Ishikawa (cell line): ENCODE data around the gene YWHAE.
A peak's percentile ranks its signal among the peaks of the same experiment; 100 is the strongest.

Experiments used
- CEBPB ChIP-seq: IDR thresholded peaks from 2 replicates; pipeline ENCODE4 v1.6.1; 2012
- CREB1 ChIP-seq: IDR thresholded peaks from 2 replicates; pipeline ENCODE4 v1.6.1; 2012; ENCODE audit warnings: low read depth
- EGR1 ChIP-seq: IDR thresholded peaks from 2 replicates; pipeline ENCODE4 v1.6.1; 2012
- EP300 ChIP-seq: IDR thresholded peaks from 2 replicates; pipeline ENCODE4 v1.6.1; 2012; ENCODE audit warnings: borderline replicate concordance
- FOXM1 ChIP-seq: IDR thresholded peaks from 2 replicates; pipeline ENCODE4 v1.6.1; 2012; ENCODE audit warnings: low read depth, borderline replicate concordance
- NFIC ChIP-seq: IDR thresholded peaks from 2 replicates; pipeline ENCODE4 v1.6.1; 2012
- RAD21 ChIP-seq: IDR thresholded peaks from 2 replicates; pipeline ENCODE4 v1.6.1; 2012; ENCODE audit warnings: low read depth
- TAF1 ChIP-seq: IDR thresholded peaks from 2 replicates; pipeline ENCODE4 v1.6.1; 2012; ENCODE audit warnings: low read depth, mild to moderate bottlenecking
- TCF12 ChIP-seq: IDR thresholded peaks from 2 replicates; pipeline ENCODE4 v1.6.1; 2012; ENCODE audit warnings: low read depth
- TEAD4 ChIP-seq: IDR thresholded peaks from 2 replicates; pipeline ENCODE4 v1.6.1; 2012
- YY1 ChIP-seq: IDR thresholded peaks from 2 replicates; pipeline ENCODE4 v1.6.1; 2012; ENCODE audit warnings: low read depth
- ZBTB7A ChIP-seq: IDR thresholded peaks from 2 replicates; pipeline ENCODE4 v1.6.1; 2012; ENCODE audit warnings: low read depth
- TF ChIP-seq, protein P1 (sequence below): IDR thresholded peaks from 2 replicates; pipeline ENCODE4 v1.6.1; 2012; ENCODE audit warnings: low read depth, mild to moderate bottlenecking
- TF ChIP-seq, protein P2 (sequence below): IDR thresholded peaks from 2 replicates; pipeline ENCODE4 v1.6.1; 2012
- TF ChIP-seq, protein P3 (sequence below): IDR thresholded peaks from 2 replicates; pipeline ENCODE4 v1.6.1; 2012

The YWHAE gene

DNA sequence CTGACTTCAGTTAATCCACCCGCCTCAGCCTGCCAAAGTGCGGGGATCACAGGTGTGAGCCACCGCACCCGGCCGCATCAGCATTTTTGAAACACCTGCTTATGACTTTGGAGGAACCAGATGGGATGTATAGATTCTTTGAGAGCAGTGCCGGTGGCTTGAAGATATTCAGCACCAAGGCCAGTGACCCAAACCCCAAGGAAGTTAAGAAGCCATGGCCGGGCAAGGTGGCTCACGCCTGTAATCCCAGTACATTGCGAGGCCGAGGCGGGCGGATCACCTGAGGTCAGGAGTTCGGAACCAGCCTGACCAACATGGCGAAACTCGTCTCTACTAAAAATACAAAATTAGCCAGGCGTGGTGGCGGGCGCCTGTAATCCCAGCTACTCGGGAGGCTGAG, 76.7 kb downstream of the YWHAE start:
- TF ChIP-seq, protein P1, sequence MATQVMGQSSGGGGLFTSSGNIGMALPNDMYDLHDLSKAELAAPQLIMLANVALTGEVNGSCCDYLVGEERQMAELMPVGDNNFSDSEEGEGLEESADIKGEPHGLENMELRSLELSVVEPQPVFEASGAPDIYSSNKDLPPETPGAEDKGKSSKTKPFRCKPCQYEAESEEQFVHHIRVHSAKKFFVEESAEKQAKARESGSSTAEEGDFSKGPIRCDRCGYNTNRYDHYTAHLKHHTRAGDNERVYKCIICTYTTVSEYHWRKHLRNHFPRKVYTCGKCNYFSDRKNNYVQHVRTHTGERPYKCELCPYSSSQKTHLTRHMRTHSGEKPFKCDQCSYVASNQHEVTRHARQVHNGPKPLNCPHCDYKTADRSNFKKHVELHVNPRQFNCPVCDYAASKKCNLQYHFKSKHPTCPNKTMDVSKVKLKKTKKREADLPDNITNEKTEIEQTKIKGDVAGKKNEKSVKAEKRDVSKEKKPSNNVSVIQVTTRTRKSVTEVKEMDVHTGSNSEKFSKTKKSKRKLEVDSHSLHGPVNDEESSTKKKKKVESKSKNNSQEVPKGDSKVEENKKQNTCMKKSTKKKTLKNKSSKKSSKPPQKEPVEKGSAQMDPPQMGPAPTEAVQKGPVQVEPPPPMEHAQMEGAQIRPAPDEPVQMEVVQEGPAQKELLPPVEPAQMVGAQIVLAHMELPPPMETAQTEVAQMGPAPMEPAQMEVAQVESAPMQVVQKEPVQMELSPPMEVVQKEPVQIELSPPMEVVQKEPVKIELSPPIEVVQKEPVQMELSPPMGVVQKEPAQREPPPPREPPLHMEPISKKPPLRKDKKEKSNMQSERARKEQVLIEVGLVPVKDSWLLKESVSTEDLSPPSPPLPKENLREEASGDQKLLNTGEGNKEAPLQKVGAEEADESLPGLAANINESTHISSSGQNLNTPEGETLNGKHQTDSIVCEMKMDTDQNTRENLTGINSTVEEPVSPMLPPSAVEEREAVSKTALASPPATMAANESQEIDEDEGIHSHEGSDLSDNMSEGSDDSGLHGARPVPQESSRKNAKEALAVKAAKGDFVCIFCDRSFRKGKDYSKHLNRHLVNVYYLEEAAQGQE, result peak; percentile 90
- TF ChIP-seq YY1 (0 out of 2 replicates have a peak, but pooled peaks have one; percentile 29), RAD21 (no peak), NFIC (no peak)

DNA sequence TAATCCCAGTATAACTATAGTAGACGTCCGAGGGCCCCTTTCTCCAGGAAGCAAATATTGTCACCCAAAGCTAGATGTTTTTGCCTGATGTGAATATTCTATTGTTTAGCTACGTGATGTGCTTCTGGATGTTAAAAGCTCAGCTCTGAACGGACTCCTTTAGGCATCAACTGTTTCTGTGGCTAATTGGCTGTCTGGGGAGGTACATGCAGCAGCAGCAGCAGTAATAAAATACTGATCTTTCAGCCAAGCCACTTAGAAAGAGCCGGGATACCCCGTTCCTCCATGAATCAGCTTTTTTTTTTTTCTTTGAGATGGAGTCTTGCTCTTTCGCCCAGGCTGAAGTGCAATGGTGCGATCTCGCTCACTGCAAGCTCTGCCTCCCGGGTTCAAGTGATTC, 77.5 kb downstream of the YWHAE start:
- no peak for TF ChIP-seq CEBPB
- TF ChIP-seq RAD21, result no peak
- TF ChIP-seq FOXM1, result no peak
- TF ChIP-seq, protein P1, result no peak
- TF ChIP-seq, protein P2, sequence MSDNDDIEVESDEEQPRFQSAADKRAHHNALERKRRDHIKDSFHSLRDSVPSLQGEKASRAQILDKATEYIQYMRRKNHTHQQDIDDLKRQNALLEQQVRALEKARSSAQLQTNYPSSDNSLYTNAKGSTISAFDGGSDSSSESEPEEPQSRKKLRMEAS, result no peak
- no peak for TF ChIP-seq TCF12
- TF ChIP-seq NFIC, result no peak
- no peak for TF ChIP-seq TEAD4

DNA sequence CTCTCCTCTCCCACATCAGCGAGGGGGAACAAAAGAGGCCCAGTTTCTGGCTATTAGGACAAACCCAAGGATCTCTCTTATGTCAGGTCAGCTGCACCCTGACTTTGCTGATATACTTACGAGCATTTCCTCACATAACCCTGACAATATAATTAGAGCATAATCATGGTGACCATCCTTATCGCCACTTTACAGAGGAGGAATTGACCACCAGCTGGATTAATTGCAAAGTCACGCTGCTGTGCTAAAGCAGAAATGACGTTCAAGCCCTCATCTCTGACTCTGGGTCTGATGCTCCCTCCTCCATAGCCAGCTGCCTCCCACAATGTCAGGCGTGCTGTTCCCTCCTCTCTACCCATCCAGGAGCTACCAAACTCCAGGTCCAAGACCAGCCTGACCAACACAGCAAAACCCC, 78.0 kb downstream of the YWHAE start:
- TF ChIP-seq, protein P1, result no peak
- TF ChIP-seq CEBPB, result no peak
- TF ChIP-seq TCF12, result no peak
- no peak for TF ChIP-seq YY1
- TF ChIP-seq, protein P2, result no peak
- no peak for TF ChIP-seq CREB1

DNA sequence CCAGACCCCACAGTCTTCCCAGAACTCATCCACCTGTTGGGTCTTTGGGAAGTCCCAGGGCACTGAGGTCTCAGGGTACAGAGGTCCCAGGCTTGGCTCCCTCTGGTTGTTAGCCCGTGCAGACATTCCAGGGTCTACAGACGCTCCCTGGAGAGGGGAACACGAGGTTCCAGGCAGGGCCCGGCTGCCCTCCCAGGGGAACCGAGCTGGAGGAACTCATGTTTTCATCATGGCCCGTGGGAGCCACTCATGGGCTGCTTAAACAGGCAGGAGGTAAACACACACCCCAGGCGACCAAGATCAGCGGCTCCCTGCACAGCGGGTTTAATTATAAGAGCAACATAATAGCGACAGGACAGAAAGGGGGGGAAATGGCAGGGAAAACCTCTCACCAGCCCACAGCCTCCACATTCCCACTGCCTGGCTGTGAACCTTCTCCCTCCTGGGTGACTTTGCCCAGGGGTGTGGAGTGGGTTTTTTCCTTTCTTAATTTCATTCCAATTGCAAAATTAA, 84.1 kb downstream of the YWHAE start:
- TF ChIP-seq EP300 (no peak), CEBPB (no peak), ZBTB7A (no peak), NFIC (no peak)
- TF ChIP-seq, protein P2, result no peak

DNA sequence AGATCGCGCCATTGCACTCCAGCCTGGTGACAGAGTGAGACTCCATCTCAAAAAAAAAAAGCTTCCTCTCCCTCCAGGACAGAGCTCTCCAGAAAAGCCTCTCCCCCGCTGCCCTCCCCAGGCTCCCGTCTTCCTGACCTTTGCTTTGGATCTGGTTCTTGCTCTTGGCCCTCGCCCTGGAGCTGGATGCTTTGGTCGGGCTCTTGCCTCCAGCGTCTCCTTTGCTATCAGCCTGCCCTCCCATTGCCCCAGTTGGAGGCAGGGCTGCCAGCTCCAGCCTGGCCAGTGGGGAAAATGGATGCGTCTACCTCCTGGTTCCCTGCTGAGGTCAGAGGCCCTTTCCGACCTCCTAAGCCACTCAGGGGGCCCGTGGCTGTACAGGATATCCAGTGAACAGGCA, 84.6 kb downstream of the YWHAE start:
- TF ChIP-seq NFIC, result no peak
- no peak for TF ChIP-seq CEBPB
- no peak for TF ChIP-seq EP300
- TF ChIP-seq TAF1, result no peak
- TF ChIP-seq CREB1, result no peak
- TF ChIP-seq, protein P3, sequence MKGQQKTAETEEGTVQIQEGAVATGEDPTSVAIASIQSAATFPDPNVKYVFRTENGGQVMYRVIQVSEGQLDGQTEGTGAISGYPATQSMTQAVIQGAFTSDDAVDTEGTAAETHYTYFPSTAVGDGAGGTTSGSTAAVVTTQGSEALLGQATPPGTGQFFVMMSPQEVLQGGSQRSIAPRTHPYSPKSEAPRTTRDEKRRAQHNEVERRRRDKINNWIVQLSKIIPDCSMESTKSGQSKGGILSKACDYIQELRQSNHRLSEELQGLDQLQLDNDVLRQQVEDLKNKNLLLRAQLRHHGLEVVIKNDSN, result no peak
- no peak for TF ChIP-seq TCF12
- no peak for TF ChIP-seq TEAD4
- no peak for TF ChIP-seq FOXM1
- TF ChIP-seq ZBTB7A, result no peak
- TF ChIP-seq, protein P1, result no peak
- TF ChIP-seq EGR1, result no peak
- no peak for TF ChIP-seq YY1
- TF ChIP-seq, protein P2, result no peak
- TF ChIP-seq RAD21, result no peak
